A549 (cell line): ENCODE results near the gene SUSD1. TPM values are rescaled to one million over a fixed set of nuclear protein-coding genes. Genes with fewer than 3 reads are reported as not detected.

Source experiments
- ATAC-seq, 2 experiments: fragments of 200-7000 bp in 1 of 2; fragments of >200 bp in 1 of 2; cut with Nextera tagmentation in 1 of 2; cut with Tn5 transposase in 1 of 2; 3 replicates each; pipeline versions ENCODE4 v1.8.0 to v1.9.1; 2018 to 2020; ENCODE audit warnings: mild to moderate bottlenecking in 1 of 2, moderate library complexity in 1 of 2
- CTCF ChIA-PET: fragments of 300-600 bp; sonication (Branson Sonifier 250); formaldehyde crosslinking; extraction: SDS; loops from one replicate; lab custom pipeline; 2021; ENCODE audit warnings: antibody characterized with exemption, inconsistent platforms; lab: Yijun Ruan, JAX
- POLR2A ChIA-PET: fragments of 350-600 bp; formaldehyde crosslinking; extraction: SDS; loops from one replicate; lab custom pipeline; 2021; ENCODE audit warnings: antibody characterized with exemption, inconsistent platforms; lab: Yijun Ruan, JAX
- DNase-seq, 2 experiments: peaks; one replicate each; pipeline versions ENCODE4 v3.0.0 to v3.0.0-alpha.2; 2011 to 2016; ENCODE audit warnings: low read depth in 1 of 2, low spot score in 1 of 2
- FAIRE-seq: peaks from 2 replicates; lab custom pipeline; 2011; peaks lifted over from hg19 to GRCh38; lab: Jason Lieb, UNC
- H3K27ac ChIP-seq, 2 experiments: fragments of >200 bp; sonication (Bioruptor Twin); formaldehyde crosslinking; 3 replicates each; pipeline ENCODE4 v1.5.1; 2016 to 2017
- H3K4me1 ChIP-seq: fragments of >200 bp; sonication (Bioruptor Twin); formaldehyde crosslinking; 3 replicates; pipeline ENCODE4 v1.6.1; 2016
- H3K4me2 ChIP-seq: fragments of >200 bp; sonication (Bioruptor Twin); formaldehyde crosslinking; 3 replicates; pipeline ENCODE4 v1.6.1; 2016
- H3K4me3 ChIP-seq: fragments of >200 bp; sonication (Bioruptor Twin); formaldehyde crosslinking; 3 replicates; pipeline ENCODE4 v1.5.1; 2016
- H3K9me3 ChIP-seq: fragments of >200 bp; sonication (Bioruptor Twin); formaldehyde crosslinking; 3 replicates; pipeline ENCODE4 v1.6.1; 2016
- ATOH8 ChIP-seq: fragments of 250-450 bp; sonication (Bioruptor Pico); IDR thresholded peaks from 2 replicates; pipeline ENCODE4 v1.5.0; 2020; ENCODE audit warnings: low read depth, mild to moderate bottlenecking, moderate library complexity
- BHLHE40 ChIP-seq: IDR thresholded peaks from 2 replicates; pipeline ENCODE4 v1.6.1; 2012; ENCODE audit warnings: low read depth, low read length, inconsistent platforms
- CHD2 ChIP-seq: fragments of 150-350 bp; IDR thresholded peaks from 2 replicates; pipeline ENCODE4 v1.6.1; 2014; ENCODE audit warnings: low read length; ENCODE audit not compliant: partially characterized antibody
- CHD4 ChIP-seq: fragments of 200-600 bp; sonication (generic); IDR thresholded peaks from 2 replicates; pipeline ENCODE4 v1.6.1; 2016; ENCODE audit warnings: antibody characterized with exemption, mild to moderate bottlenecking, borderline replicate concordance
- CTCF ChIP-seq: fragments of >200 bp; sonication (Bioruptor Twin); formaldehyde crosslinking; IDR thresholded peaks from 3 replicates; pipeline ENCODE4 v1.5.1; 2016
- E2F6 ChIP-seq: IDR thresholded peaks from 2 replicates; pipeline ENCODE4 v1.6.1; 2012; ENCODE audit warnings: low read depth, borderline replicate concordance
- ESRRA ChIP-seq: fragments of 150-350 bp; IDR thresholded peaks from 2 replicates; pipeline ENCODE4 v1.6.1; 2014; ENCODE audit warnings: mild to moderate bottlenecking, low read length, borderline replicate concordance
- FOSL2 ChIP-seq, 2 experiments: fragments of 450-650 bp in 1 of 2; fragments of >200 bp in 1 of 2; sonication (Bioruptor Twin) in 1 of 2; formaldehyde crosslinking; IDR thresholded peaks; 2 replicates each; pipeline versions ENCODE4 v1.5.0 to v1.6.1; 2016 to 2020; ENCODE audit warnings: mild to moderate bottlenecking in 1 of 2, moderate library complexity in 1 of 2
- HMGXB4 ChIP-seq: fragments of 250-450 bp; sonication (Bioruptor Pico); IDR thresholded peaks from 2 replicates; pipeline ENCODE4 v1.5.0; 2021; ENCODE audit warnings: mild to moderate bottlenecking, moderate library complexity, borderline replicate concordance
- HOXA7 ChIP-seq: fragments of 250-450 bp; sonication (Bioruptor Pico); IDR thresholded peaks from 2 replicates; pipeline ENCODE4 v1.5.0; 2020; ENCODE audit warnings: mild to moderate bottlenecking, moderate library complexity
- HOXB5 ChIP-seq: fragments of 250-450 bp; sonication (Bioruptor Pico); IDR thresholded peaks from 2 replicates; pipeline ENCODE4 v1.5.0; 2020; ENCODE audit warnings: mild to moderate bottlenecking, moderate library complexity
- JUN ChIP-seq, 2 experiments: fragments of >200 bp; sonication (Bioruptor Twin); formaldehyde crosslinking; IDR thresholded peaks; 2 replicates in 1 of 2; 3 replicates in 1 of 2; pipeline ENCODE4 v1.6.1; 2016 to 2017
- JUNB ChIP-seq: fragments of >200 bp; sonication (Bioruptor Twin); formaldehyde crosslinking; IDR thresholded peaks from 2 replicates; pipeline ENCODE4 v1.6.1; 2016
- KDM5A ChIP-seq: fragments of 200-600 bp; sonication (generic); IDR thresholded peaks from 2 replicates; pipeline ENCODE4 v1.6.1; 2016; ENCODE audit warnings: antibody characterized with exemption, mild to moderate bottlenecking
- NR3C1 ChIP-seq: fragments of >200 bp; sonication (Bioruptor Twin); formaldehyde crosslinking; IDR thresholded peaks from 3 replicates; pipeline ENCODE4 v1.6.1; 2017
- PHF8 ChIP-seq: fragments of 200-600 bp; sonication (generic); IDR thresholded peaks from 2 replicates; pipeline ENCODE4 v1.6.1; 2016; ENCODE audit warnings: low read depth, mild to moderate bottlenecking, antibody characterized with exemption, moderate library complexity, borderline replicate concordance
- RARB ChIP-seq: fragments of 250-450 bp; sonication (Bioruptor Pico); IDR thresholded peaks from 2 replicates; pipeline ENCODE4 v1.8.0; 2021; ENCODE audit warnings: mild to moderate bottlenecking, moderate library complexity
- REST ChIP-seq: fragments of 200-600 bp; sonication (generic); IDR thresholded peaks from 2 replicates; pipeline ENCODE4 v1.6.1; 2016; ENCODE audit warnings: antibody characterized with exemption, mild to moderate bottlenecking, moderate library complexity
- RFX5 ChIP-seq: fragments of 450-650 bp; IDR thresholded peaks from 2 replicates; pipeline ENCODE4 v1.7.1; 2014; ENCODE audit warnings: antibody characterized with exemption, mild to moderate bottlenecking, moderate library complexity
- SREBF2 ChIP-seq: fragments of 450-650 bp; IDR thresholded peaks from 2 replicates; pipeline ENCODE4 v1.6.1; 2014; ENCODE audit warnings: mild to moderate bottlenecking, moderate library complexity
- ZFP36 ChIP-seq: fragments of 450-650 bp; IDR thresholded peaks from 2 replicates; pipeline ENCODE4 v1.6.1; 2014; ENCODE audit warnings: borderline replicate concordance; ENCODE audit not compliant: partially characterized antibody
- WGBS: methylation state at CpG from one replicate; pipeline ENCODE4 v1.1.6; 2017; ENCODE audit errors: missing lambda C conversion rate; 5-methylcytosine and 5-hydroxymethylcytosine counted together
- polyA plus RNA-seq, 4 experiments: library from polyadenylated mRNA; depleted of rRNA in 3 of 4; stranded (reverse); fragments of >200 nt; fragmentation: RNase III in 1 of 4; extraction: RNeasy Plus Mini Kit Qiagen cat#74134 plus additional on column Dnase treatment in 1 of 4; gene quantifications; 2 replicates in 3 of 4; 3 replicates in 1 of 4; pipeline ENCODE4 v1.2.3, GENCODE V29; 2011 to 2017

The SUSD1 gene
- polyA plus RNA-seq, 2 of the 4 experiments (the other 2 are of a cell fraction) = 15.7 to 18.6 TPM

- 44% methylated on average over 2 of the region's 2 CpGs for WGBS
- FAIRE-seq (no peak), DNase-seq (no peak), ATAC-seq (peak; percentile 40 to 62; a peak in 2 of 6 replicates)
- no peak overlapping the region for H3K27ac ChIP-seq
- H3K4me1 ChIP-seq = peaks cover 10% of the 10 kb centered on the region; the same call in 2 of the 3 replicates
- ChIA-PET POLR2A (no interaction called here), CTCF (interaction anchor here (0.9 to 1.3 kb wide), 3 partner anchors 16 to 30 kb away, joined by 3 read pairs; no protein-coding TSS in a partner anchor)
- 0 out of 3 replicates have a peak overlapping the region, but pooled peaks have one; percentile 12 for H3K4me2 ChIP-seq
- H3K9me3 ChIP-seq = peaks cover 12% of the 10 kb centered on the region
- H3K4me3 ChIP-seq = no peak overlapping the region
- TF ChIP-seq SREBF2 (no peak), FOSL2 (IDR thresholded peaks at IDR 0.05) (peak; percentile 17; the same call in 1 of the 2 replicates), FOSL2 (CRISPR knock-in tag; IDR thresholded peaks at IDR 0.05) (0 out of 2 replicates have a peak, but pooled peaks have one; percentile 8), HOXA7 (no peak), REST (no peak), HOXB5 (CRISPR knock-in tag) (no peak)
- TF ChIP-seq, all 56 proteins: peak for 1
Observed at GRCh38 chr9:111992523-111992922, 182.6 kb downstream of the SUSD1 start.

GRCh38 chr9:111991179-111991578 is 183.9 kb downstream of the SUSD1 start:
- TF ChIP-seq PHF8 (no peak), RARB (no peak), JUN (IDR thresholded peaks at IDR 0.05) (no peak), HOXB5 (CRISPR knock-in tag) (no peak), E2F6 (no peak), RFX5 (no peak), NR3C1 (no peak), FOSL2 (IDR thresholded peaks at IDR 0.05) (no peak), FOSL2 (CRISPR knock-in tag; IDR thresholded peaks at IDR 0.05) (no peak), CHD4 (no peak), BHLHE40 (no peak), JUNB (no peak), CHD2 (no peak), CTCF (no peak), KDM5A (no peak), ZFP36 (no peak), HMGXB4 (CRISPR knock-in tag) (no peak), ATOH8 (CRISPR knock-in tag) (no peak), ESRRA (no peak)
- no peak for ATAC-seq
- Histone ChIP-seq H3K4me3 (no peak overlapping the region), H3K4me2 (no peak overlapping the region), H3K27ac (no peak overlapping the region), H3K4me1 (peaks cover 10% of the 10 kb centered on the region; the same call in 2 of the 3 replicates), H3K9me3 (peaks cover 12% of the 10 kb centered on the region)
- DNase-seq = no peak
- ChIA-PET POLR2A (no interaction called here), CTCF (interaction anchor here (0.6 to 1.6 kb wide), 3 partner anchors 9 to 25 kb away, joined by 3 read pairs; no protein-coding TSS in a partner anchor)
- no peak for FAIRE-seq
